C4-2B (cell line): ENCODE results near the gene ARHGAP1.

ENCODE experiments used
- CTCF ChIP-seq: fragments of 450-650 bp; conservative IDR thresholded peaks from 2 replicates; pipeline ENCODE4 v1.5.1; 2017; ENCODE audit warnings: mild to moderate bottlenecking
- ZFX ChIP-seq: fragments of 450-650 bp; IDR thresholded peaks from 2 replicates; pipeline ENCODE4 v1.6.1; 2017

- TF ChIP-seq CTCF: no peak
- no peak for TF ChIP-seq ZFX
These were observed 22.9 kb upstream of the ARHGAP1 start for GRCh38 chr11:46723359-46723680.
